Measurements from ENCODE around the gene FAHD2A.

The FAHD2A gene

GRCh38 chr2:95374451-95374920 is 28.0 kb upstream of the FAHD2A start:
- Histone ChIP-seq H3K79me2 (ENCODE audit: control insufficient read depth, low read length) (no peaks in the 10 kb centered on the region), H3K4me1 (ENCODE audit: control insufficient read depth, low read length) (0 out of 2 replicates have a peak, but pooled peaks cover 3% of the 10 kb centered on the region)

GRCh38 chr2:95374921-95375471 is 27.5 kb upstream of the FAHD2A start:
- H4K20me1 ChIP-seq (ENCODE audit: control insufficient read depth, insufficient read depth, low read depth, low read length): no peaks in the 10 kb centered on the region
- H3K27me3 ChIP-seq (ENCODE audit: control insufficient read depth, low read length): no peaks in the 10 kb centered on the region
- H3K4me3 ChIP-seq (ENCODE audit: low read length): no peak overlapping the region
- no peaks in the 10 kb centered on the region for H3K79me2 ChIP-seq (ENCODE audit: control insufficient read depth, low read length)
- no peaks in the 10 kb centered on the region for H3K9me2 ChIP-seq (replicated peaks; ENCODE audit: control insufficient read depth, low read length)
- no peak for TF ChIP-seq CTCF (IDR thresholded peaks at IDR 0.05; ENCODE audit: low read depth, low read length, poor library complexity, severe bottlenecking)
- no peak for TF ChIP-seq EZH2phosphoT487 (IDR thresholded peaks at IDR 0.05; ENCODE audit: borderline replicate concordance, low read length)
- no peaks in the 10 kb centered on the region for H3K36me3 ChIP-seq (ENCODE audit: control insufficient read depth, low read length)
- no peak overlapping the region for H3K4me2 ChIP-seq (ENCODE audit: low read length)
- H3K27ac ChIP-seq (ENCODE audit: low read depth, low read length): no peak overlapping the region
- no peaks in the 10 kb centered on the region for H3F3A ChIP-seq (ENCODE audit: control insufficient read depth, insufficient read depth)
- no peaks in the 10 kb centered on the region for H3K9me3 ChIP-seq (ENCODE audit: control insufficient read depth, insufficient read depth, low read length)
- H3K4me1 ChIP-seq (ENCODE audit: control insufficient read depth, low read length): 0 out of 2 replicates have a peak, but pooled peaks cover 3% of the 10 kb centered on the region

More at GRCh38 chr2:95374451-95374920, 28.0 kb upstream of the FAHD2A start:
- TF ChIP-seq CTCF (IDR thresholded peaks at IDR 0.05; ENCODE audit: low read depth, low read length, poor library complexity, severe bottlenecking): no peak
- TF ChIP-seq EZH2phosphoT487 (IDR thresholded peaks at IDR 0.05; ENCODE audit: borderline replicate concordance, low read length): no peak
- Histone ChIP-seq H3K27ac (ENCODE audit: low read depth, low read length) (no peak overlapping the region), H3K36me3 (ENCODE audit: control insufficient read depth, low read length) (no peaks in the 10 kb centered on the region), H4K20me1 (ENCODE audit: control insufficient read depth, insufficient read depth, low read depth, low read length) (no peaks in the 10 kb centered on the region), H3K4me3 (ENCODE audit: low read length) (no peak overlapping the region), H3K9me2 (replicated peaks; ENCODE audit: control insufficient read depth, low read length) (no peaks in the 10 kb centered on the region), H3F3A (ENCODE audit: control insufficient read depth, insufficient read depth) (no peaks in the 10 kb centered on the region), H3K4me2 (ENCODE audit: low read length) (no peak overlapping the region), H3K9me3 (ENCODE audit: control insufficient read depth, insufficient read depth, low read length) (no peaks in the 10 kb centered on the region), H3K27me3 (ENCODE audit: control insufficient read depth, low read length) (no peaks in the 10 kb centered on the region)

DNA sequence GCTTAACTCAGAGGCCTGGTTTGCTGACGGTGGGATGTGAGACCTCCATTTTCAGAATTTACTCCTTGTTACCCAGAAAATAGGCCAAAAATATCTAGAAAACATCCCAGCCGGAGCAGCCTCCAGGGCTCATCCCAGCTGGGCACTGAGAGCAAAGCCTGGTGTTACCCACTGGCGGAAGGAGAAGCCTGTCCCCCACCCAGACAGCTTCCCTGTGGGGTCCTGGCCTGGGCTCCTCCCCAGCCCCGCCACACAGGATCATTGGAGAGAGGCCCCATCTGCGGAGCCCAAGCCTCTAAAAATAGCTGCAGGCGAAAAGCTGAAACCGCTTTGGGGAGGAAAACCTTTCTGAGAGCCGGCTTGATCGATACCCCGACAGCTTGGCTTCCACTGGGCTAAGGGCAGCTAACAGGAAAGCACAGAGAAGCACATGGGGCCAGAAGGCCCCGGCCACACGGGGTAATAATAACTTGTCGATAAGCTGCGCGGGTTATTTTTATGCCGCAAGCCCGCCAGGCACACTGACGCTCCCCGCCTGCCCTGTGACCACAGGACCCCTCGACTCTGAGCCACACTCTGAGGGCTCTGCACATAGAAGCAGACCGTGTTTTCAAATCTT is 26.9 kb upstream of the FAHD2A start:
- Histone ChIP-seq H3K4me2 (ENCODE audit: low read length) (no peak overlapping the region), H3K27me3 (ENCODE audit: control insufficient read depth, low read length) (no peaks in the 10 kb centered on the region), H3K27ac (ENCODE audit: low read depth, low read length) (no peak overlapping the region), H3K79me2 (ENCODE audit: control insufficient read depth, low read length) (no peaks in the 10 kb centered on the region), H4K20me1 (ENCODE audit: control insufficient read depth, insufficient read depth, low read depth, low read length) (no peaks in the 10 kb centered on the region), H3F3A (ENCODE audit: control insufficient read depth, insufficient read depth) (no peaks in the 10 kb centered on the region), H3K9me3 (ENCODE audit: control insufficient read depth, insufficient read depth, low read length) (no peaks in the 10 kb centered on the region), H3K4me1 (ENCODE audit: control insufficient read depth, low read length) (0 out of 2 replicates have a peak, but pooled peaks cover 3% of the 10 kb centered on the region), H3K4me3 (ENCODE audit: low read length) (no peak overlapping the region), H3K9me2 (replicated peaks; ENCODE audit: control insufficient read depth, low read length) (no peaks in the 10 kb centered on the region), H3K36me3 (ENCODE audit: control insufficient read depth, low read length) (no peaks in the 10 kb centered on the region)
- no peak for TF ChIP-seq CTCF (IDR thresholded peaks at IDR 0.05; ENCODE audit: low read depth, low read length, poor library complexity, severe bottlenecking)
- no peak for TF ChIP-seq EZH2phosphoT487 (IDR thresholded peaks at IDR 0.05; ENCODE audit: borderline replicate concordance, low read length)
